Ishikawa (cell line): ENCODE results near the gene NTM.

Source experiments
- CEBPB ChIP-seq: IDR thresholded peaks from 2 replicates; pipeline ENCODE4 v1.6.1; 2012
- CREB1 ChIP-seq: IDR thresholded peaks from 2 replicates; pipeline ENCODE4 v1.6.1; 2012; ENCODE audit warnings: low read depth
- EGR1 ChIP-seq: IDR thresholded peaks from 2 replicates; pipeline ENCODE4 v1.6.1; 2012
- EP300 ChIP-seq: IDR thresholded peaks from 2 replicates; pipeline ENCODE4 v1.6.1; 2012; ENCODE audit warnings: borderline replicate concordance
- FOXM1 ChIP-seq: IDR thresholded peaks from 2 replicates; pipeline ENCODE4 v1.6.1; 2012; ENCODE audit warnings: low read depth, borderline replicate concordance
- MAX ChIP-seq: IDR thresholded peaks from 2 replicates; pipeline ENCODE4 v1.6.1; 2012
- NFIC ChIP-seq: IDR thresholded peaks from 2 replicates; pipeline ENCODE4 v1.6.1; 2012
- RAD21 ChIP-seq: IDR thresholded peaks from 2 replicates; pipeline ENCODE4 v1.6.1; 2012; ENCODE audit warnings: low read depth
- REST ChIP-seq: IDR thresholded peaks from 2 replicates; pipeline ENCODE4 v1.6.1; 2012; ENCODE audit warnings: low read depth, mild to moderate bottlenecking
- TAF1 ChIP-seq: IDR thresholded peaks from 2 replicates; pipeline ENCODE4 v1.6.1; 2012; ENCODE audit warnings: low read depth, mild to moderate bottlenecking
- TCF12 ChIP-seq: IDR thresholded peaks from 2 replicates; pipeline ENCODE4 v1.6.1; 2012; ENCODE audit warnings: low read depth
- TEAD4 ChIP-seq: IDR thresholded peaks from 2 replicates; pipeline ENCODE4 v1.6.1; 2012
- USF1 ChIP-seq: IDR thresholded peaks from 2 replicates; pipeline ENCODE4 v1.6.1; 2012
- YY1 ChIP-seq: IDR thresholded peaks from 2 replicates; pipeline ENCODE4 v1.6.1; 2012; ENCODE audit warnings: low read depth
- ZBTB7A ChIP-seq: IDR thresholded peaks from 2 replicates; pipeline ENCODE4 v1.6.1; 2012; ENCODE audit warnings: low read depth

NTM gene

GRCh38 chr11:131328843-131329242 is 41.6 kb upstream of the NTM start:
- no peak for TF ChIP-seq NFIC
- TF ChIP-seq CEBPB: no peak
- TF ChIP-seq EP300: no peak
- TF ChIP-seq RAD21: no peak

GRCh38 chr11:131331010-131331409 is 39.4 kb upstream of the NTM start:
- TF ChIP-seq TCF12: no peak

GRCh38 chr11:131331546-131331945 is 38.9 kb upstream of the NTM start:
- TF ChIP-seq MAX: no peak
- TF ChIP-seq ZBTB7A: no peak
- no peak for TF ChIP-seq TCF12
- no peak for TF ChIP-seq EP300
- no peak for TF ChIP-seq TAF1
- TF ChIP-seq REST: no peak
- TF ChIP-seq TEAD4: no peak
- TF ChIP-seq FOXM1: no peak
- TF ChIP-seq YY1: no peak
- TF ChIP-seq RAD21: no peak
- TF ChIP-seq CEBPB: no peak
- TF ChIP-seq USF1: no peak
- TF ChIP-seq NFIC: no peak
- TF ChIP-seq EGR1: no peak

GRCh38 chr11:131334601-131335000 is 35.8 kb upstream of the NTM start:
- no peak for TF ChIP-seq CEBPB
- TF ChIP-seq MAX: no peak
- no peak for TF ChIP-seq CREB1
- TF ChIP-seq TCF12: no peak
- no peak for TF ChIP-seq TAF1
- no peak for TF ChIP-seq USF1
- no peak for TF ChIP-seq TEAD4
- TF ChIP-seq ZBTB7A: no peak
- no peak for TF ChIP-seq NFIC
- no peak for TF ChIP-seq REST
- no peak for TF ChIP-seq EP300
- TF ChIP-seq EGR1: no peak

- no peak for TF ChIP-seq CEBPB
- TF ChIP-seq EGR1: no peak
- no peak for TF ChIP-seq CREB1
- TF ChIP-seq YY1: no peak
- TF ChIP-seq FOXM1: no peak
- no peak for TF ChIP-seq RAD21
- no peak for TF ChIP-seq MAX
- no peak for TF ChIP-seq USF1
- TF ChIP-seq TAF1: no peak
- TF ChIP-seq TEAD4: no peak
- TF ChIP-seq ZBTB7A: no peak
- no peak for TF ChIP-seq EP300
- TF ChIP-seq REST: no peak
- no peak for TF ChIP-seq TCF12
- TF ChIP-seq NFIC: no peak
Observed at GRCh38 chr11:131345406-131345805, 25.0 kb upstream of the NTM start.
